Measurements from ENCODE around the gene VRK2.
A peak's percentile ranks its signal among the peaks of the same experiment; 100 is the strongest.

The VRK2 gene

DNA sequence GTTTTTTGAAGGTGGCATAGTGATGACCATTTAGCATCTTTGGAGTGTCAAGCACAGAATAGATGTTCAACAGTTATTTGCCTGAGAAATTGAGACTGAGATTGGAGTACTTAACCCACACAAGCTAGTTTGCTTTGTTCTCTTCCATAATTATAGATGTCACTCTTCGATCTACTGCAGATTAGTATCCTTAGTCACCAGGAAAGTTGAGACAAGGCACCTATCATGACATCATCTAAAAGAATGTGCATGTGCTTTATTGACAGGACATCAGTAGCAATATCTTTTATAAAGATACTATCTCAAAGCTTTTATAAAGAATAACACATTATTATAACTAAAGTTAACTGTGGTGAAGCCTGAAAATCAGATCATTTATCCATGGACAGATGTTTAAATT lies 6.4 kb downstream of the VRK2 start:
- H3K79me1 ChIP-seq (ENCODE audit: low read length), result no peaks in the 10 kb centered on the region
- no peak overlapping the region for H3K4me3 ChIP-seq (ENCODE audit: low read depth, low read length)
- no peak for DNase-seq
- H4K91ac ChIP-seq (ENCODE audit: low read depth, low read length), result no peak overlapping the region
- H3K14ac ChIP-seq (ENCODE audit: low read length), result no peak overlapping the region
- no peak overlapping the region for H2BK12ac ChIP-seq (ENCODE audit: low read length)
- no peaks in the 10 kb centered on the region for H3K79me2 ChIP-seq (ENCODE audit: control insufficient read depth, insufficient read depth, low read length, poor library complexity)
- no peak overlapping the region for H3K4ac ChIP-seq (ENCODE audit: low read depth, low read length)
- no peaks in the 10 kb centered on the region for H3K27me3 ChIP-seq (ENCODE audit: insufficient read depth, low read length)
- WGBS (ENCODE audit: extremely low coverage, insufficient coverage, insufficient read length), result no CpG with 5 or more reads among the region's 1 CpG
- no peaks in the 10 kb centered on the region for H3K4me1 ChIP-seq (ENCODE audit: control insufficient read depth in 1 of 2, insufficient read depth in 2 of 2, low read length in 2 of 2)
- H3K9me3 ChIP-seq (ENCODE audit: insufficient read depth, low read depth, low read length), result no peaks in the 10 kb centered on the region
- no peak overlapping the region for H2AFZ ChIP-seq (ENCODE audit: insufficient read depth, low read length, poor library complexity)
- H3K27ac ChIP-seq (ENCODE audit: low read depth, low read length), result no peak overlapping the region
- no peak overlapping the region for H2BK5ac ChIP-seq (ENCODE audit: low read depth, low read length, poor library complexity)
- H3K18ac ChIP-seq (ENCODE audit: low read length), result no peak overlapping the region
- H3K9ac ChIP-seq (ENCODE audit: low read length), result no peak overlapping the region
- H3K36me3 ChIP-seq (ENCODE audit: control insufficient read depth in 1 of 2, insufficient read depth in 2 of 2, low read length in 2 of 2), result peaks cover 0 to 3% of the 10 kb centered on the region in 2 experiments
- H4K8ac ChIP-seq (ENCODE audit: low read depth, low read length), result no peak overlapping the region
- no peak overlapping the region for H2BK120ac ChIP-seq (ENCODE audit: insufficient read depth, low read length, poor library complexity)
- no peak overlapping the region for H3K4me2 ChIP-seq (ENCODE audit: low read length)
- H2AK5ac ChIP-seq (ENCODE audit: low read length), result no peak overlapping the region
- H3K23ac ChIP-seq (ENCODE audit: low read length), result no peak overlapping the region
- no peak overlapping the region for H4K12ac ChIP-seq (ENCODE audit: low read depth, low read length)

DNA sequence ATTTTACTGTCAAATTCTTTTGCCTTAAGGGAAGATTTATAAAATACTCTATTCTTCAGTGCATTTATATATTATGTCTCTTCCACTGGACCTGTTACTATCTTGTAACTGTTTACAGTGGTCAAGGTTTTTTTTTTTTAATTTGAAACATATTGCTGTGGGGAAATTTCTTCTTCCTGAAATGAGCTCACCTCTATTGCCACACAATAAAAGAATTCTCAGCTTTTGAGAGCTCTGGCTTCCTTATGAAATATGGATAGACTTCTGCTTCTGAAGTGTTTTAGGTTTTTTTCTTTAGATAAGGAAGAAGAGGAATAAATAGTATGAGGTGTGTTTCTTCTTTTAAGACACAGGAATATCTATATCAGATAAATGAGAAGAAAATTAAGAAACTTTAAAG lies 7.7 kb downstream of the VRK2 start:
- Histone ChIP-seq H3K4me1 (ENCODE audit: control insufficient read depth in 1 of 2, insufficient read depth in 2 of 2, low read length in 2 of 2) (no peaks in the 10 kb centered on the region), H3K9ac (ENCODE audit: low read length) (no peak overlapping the region), H4K12ac (ENCODE audit: low read depth, low read length) (no peak overlapping the region), H4K91ac (ENCODE audit: low read depth, low read length) (no peak overlapping the region), H3K4ac (ENCODE audit: low read depth, low read length) (no peak overlapping the region), H2AFZ (ENCODE audit: insufficient read depth, low read length, poor library complexity) (no peak overlapping the region), H3K9me3 (ENCODE audit: insufficient read depth, low read depth, low read length) (no peaks in the 10 kb centered on the region), H3K18ac (ENCODE audit: low read length) (no peak overlapping the region), H4K8ac (ENCODE audit: low read depth, low read length) (no peak overlapping the region), H2BK12ac (ENCODE audit: low read length) (no peak overlapping the region), H3K4me3 (ENCODE audit: low read depth, low read length) (no peak overlapping the region), H3K23ac (ENCODE audit: low read length) (no peak overlapping the region), H3K14ac (ENCODE audit: low read length) (no peak overlapping the region), H3K79me2 (ENCODE audit: control insufficient read depth, insufficient read depth, low read length, poor library complexity) (no peaks in the 10 kb centered on the region), H3K27ac (ENCODE audit: low read depth, low read length) (no peak overlapping the region), H3K79me1 (ENCODE audit: low read length) (no peaks in the 10 kb centered on the region), H3K27me3 (ENCODE audit: insufficient read depth, low read length) (no peaks in the 10 kb centered on the region), H3K4me2 (ENCODE audit: low read length) (no peak overlapping the region), H2BK5ac (ENCODE audit: low read depth, low read length, poor library complexity) (no peak overlapping the region), H3K36me3 (ENCODE audit: control insufficient read depth in 1 of 2, insufficient read depth in 2 of 2, low read length in 2 of 2) (peaks cover 0 to 3% of the 10 kb centered on the region in 2 experiments), H2AK5ac (ENCODE audit: low read length) (no peak overlapping the region), H2BK120ac (ENCODE audit: insufficient read depth, low read length, poor library complexity) (no peak overlapping the region)
- peak in 1 of 2 donors; percentile 5 for DNase-seq

DNA sequence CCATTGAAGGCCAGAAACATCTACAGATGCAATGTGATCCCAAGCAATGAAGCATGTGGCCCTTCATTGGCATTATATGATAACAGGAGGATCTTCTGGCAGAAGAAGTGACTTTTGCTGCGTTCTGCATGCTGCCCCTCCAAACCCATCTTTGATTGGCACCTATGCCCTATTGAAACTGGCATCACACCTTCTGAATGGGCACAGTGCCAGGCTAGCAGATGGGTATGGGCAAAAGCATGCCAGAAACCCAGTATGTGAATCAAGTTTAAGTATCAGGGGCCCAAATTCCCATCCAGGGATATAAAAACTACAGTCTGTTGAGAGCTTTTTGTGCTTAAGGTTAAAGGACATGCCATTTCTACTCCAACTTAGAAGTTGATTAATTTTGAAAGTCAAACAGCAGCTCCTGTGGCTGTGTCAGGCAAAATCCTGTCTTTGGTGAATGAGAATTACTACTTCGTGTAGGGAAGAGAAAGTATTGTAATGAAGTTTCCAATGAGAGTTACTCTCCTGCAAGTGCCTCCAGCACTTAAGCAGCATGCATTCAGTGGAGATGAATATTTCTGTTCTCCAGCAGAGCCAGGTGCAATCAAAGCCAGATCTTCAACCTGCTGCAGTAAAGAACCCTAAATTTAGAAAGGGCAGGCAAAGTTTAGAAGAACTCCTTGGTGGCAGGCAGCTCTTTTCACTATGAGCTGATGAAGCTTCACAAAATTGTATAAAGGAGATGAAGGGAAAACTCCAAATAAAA lies 8.6 kb downstream of the VRK2 start:
- no peaks in the 10 kb centered on the region for H3K9me3 ChIP-seq (ENCODE audit: insufficient read depth, low read depth, low read length)
- H4K91ac ChIP-seq (ENCODE audit: low read depth, low read length), result no peak overlapping the region
- H3K79me1 ChIP-seq (ENCODE audit: low read length), result no peaks in the 10 kb centered on the region
- no peak overlapping the region for H2AFZ ChIP-seq (ENCODE audit: insufficient read depth, low read length, poor library complexity)
- no peak overlapping the region for H3K4me2 ChIP-seq (ENCODE audit: low read length)
- H3K4ac ChIP-seq (ENCODE audit: low read depth, low read length), result no peak overlapping the region
- H4K8ac ChIP-seq (ENCODE audit: low read depth, low read length), result no peak overlapping the region
- no peak overlapping the region for H3K14ac ChIP-seq (ENCODE audit: low read length)
- H2BK120ac ChIP-seq (ENCODE audit: insufficient read depth, low read length, poor library complexity), result no peak overlapping the region
- no peak overlapping the region for H4K12ac ChIP-seq (ENCODE audit: low read depth, low read length)
- no peak overlapping the region for H2AK5ac ChIP-seq (ENCODE audit: low read length)
- DNase-seq, result no peak
- no peaks in the 10 kb centered on the region for H3K4me1 ChIP-seq (ENCODE audit: control insufficient read depth in 1 of 2, insufficient read depth in 2 of 2, low read length in 2 of 2)
- H3K23ac ChIP-seq (ENCODE audit: low read length), result no peak overlapping the region
- H2BK12ac ChIP-seq (ENCODE audit: low read length), result no peak overlapping the region
- no peak overlapping the region for H2BK5ac ChIP-seq (ENCODE audit: low read depth, low read length, poor library complexity)
- H3K27ac ChIP-seq (ENCODE audit: low read depth, low read length), result no peak overlapping the region
- no peaks in the 10 kb centered on the region for H3K79me2 ChIP-seq (ENCODE audit: control insufficient read depth, insufficient read depth, low read length, poor library complexity)
- no peak overlapping the region for H3K9ac ChIP-seq (ENCODE audit: low read length)
- H3K4me3 ChIP-seq (ENCODE audit: low read depth, low read length), result no peak overlapping the region
- H3K36me3 ChIP-seq (ENCODE audit: control insufficient read depth in 1 of 2, insufficient read depth in 2 of 2, low read length in 2 of 2), result peaks cover 0 to 3% of the 10 kb centered on the region in 2 experiments
- H3K27me3 ChIP-seq (ENCODE audit: insufficient read depth, low read length), result no peaks in the 10 kb centered on the region
- no CpG with 5 or more reads among the region's 2 CpGs for WGBS (ENCODE audit: extremely low coverage, insufficient coverage, insufficient read length)
- no peak overlapping the region for H3K18ac ChIP-seq (ENCODE audit: low read length)

DNA sequence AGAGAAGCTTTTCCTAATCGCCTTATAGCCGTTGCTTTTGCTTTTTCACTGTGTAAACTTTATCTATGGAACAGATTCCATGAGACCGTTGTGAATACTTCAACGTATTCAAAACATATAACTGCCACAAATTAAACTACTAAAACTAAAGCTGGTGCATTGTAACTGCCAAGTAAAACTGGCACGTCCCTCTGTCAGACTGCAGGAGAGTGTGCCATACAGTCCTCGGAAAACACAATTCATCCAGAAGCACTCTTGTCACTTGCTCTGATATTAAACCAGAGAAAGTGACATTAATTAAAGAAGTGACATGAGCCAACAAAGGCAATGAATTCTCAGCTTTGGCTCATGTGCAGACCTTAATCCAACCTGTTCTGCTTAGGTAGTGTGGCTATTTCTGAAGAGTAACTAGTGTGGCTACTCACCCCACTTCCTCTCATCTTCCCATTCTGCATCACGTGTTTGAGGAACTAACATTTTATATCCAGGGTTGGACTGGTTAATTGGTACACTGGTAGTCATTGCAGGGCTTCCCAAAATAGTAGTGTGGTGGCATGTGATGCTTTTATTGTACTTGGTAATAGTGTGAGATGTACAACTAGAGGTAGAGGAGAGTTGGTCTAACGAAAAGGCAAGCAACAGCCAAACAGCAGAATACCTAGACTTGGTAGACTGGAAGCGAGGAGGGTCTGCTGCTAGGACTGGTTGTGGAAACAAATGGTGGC lies 9.7 kb downstream of the VRK2 start:
- Histone ChIP-seq H2BK120ac (ENCODE audit: insufficient read depth, low read length, poor library complexity) (no peak overlapping the region), H2AFZ (ENCODE audit: insufficient read depth, low read length, poor library complexity) (no peak overlapping the region), H3K4me1 (ENCODE audit: control insufficient read depth in 1 of 2, insufficient read depth in 2 of 2, low read length in 2 of 2) (no peaks in the 10 kb centered on the region), H2BK12ac (ENCODE audit: low read length) (no peak overlapping the region), H3K4me2 (ENCODE audit: low read length) (no peak overlapping the region), H3K18ac (ENCODE audit: low read length) (no peak overlapping the region), H3K9ac (ENCODE audit: low read length) (no peak overlapping the region), H3K9me3 (ENCODE audit: insufficient read depth, low read depth, low read length) (no peaks in the 10 kb centered on the region), H4K12ac (ENCODE audit: low read depth, low read length) (no peak overlapping the region), H4K91ac (ENCODE audit: low read depth, low read length) (no peak overlapping the region), H3K23ac (ENCODE audit: low read length) (no peak overlapping the region), H3K36me3 (ENCODE audit: control insufficient read depth in 1 of 2, insufficient read depth in 2 of 2, low read length in 2 of 2) (peaks cover 0 to 3% of the 10 kb centered on the region in 2 experiments), H3K27ac (ENCODE audit: low read depth, low read length) (no peak overlapping the region), H3K79me2 (ENCODE audit: control insufficient read depth, insufficient read depth, low read length, poor library complexity) (no peaks in the 10 kb centered on the region), H4K8ac (ENCODE audit: low read depth, low read length) (no peak overlapping the region), H3K27me3 (ENCODE audit: insufficient read depth, low read length) (no peaks in the 10 kb centered on the region), H3K79me1 (ENCODE audit: low read length) (no peaks in the 10 kb centered on the region), H3K4ac (ENCODE audit: low read depth, low read length) (no peak overlapping the region), H3K4me3 (ENCODE audit: low read depth, low read length) (no peak overlapping the region), H3K14ac (ENCODE audit: low read length) (no peak overlapping the region), H2BK5ac (ENCODE audit: low read depth, low read length, poor library complexity) (no peak overlapping the region), H2AK5ac (ENCODE audit: low read length) (no peak overlapping the region)
- WGBS (ENCODE audit: extremely low coverage, insufficient coverage, insufficient read length), result no CpG with 5 or more reads among the region's 9 CpGs
- DNase-seq, result no peak

Data from trophoblast cell (in vitro differentiated cells and primary cell).